Measurements from ENCODE around the gene MAN1A1.
A peak's percentile ranks its signal among the peaks of the same experiment; 100 is the strongest.

GRCh38 chr6:119347466-119348095, 2.0 kb downstream of the MAN1A1 start:
- TF ChIP-seq CTBP1 (IDR thresholded peaks at IDR 0.05; ENCODE audit: borderline replicate concordance) (no peak), TARDBP (IDR thresholded peaks at IDR 0.05) (no peak), LEF1 (IDR thresholded peaks at IDR 0.05; ENCODE audit: borderline replicate concordance) (no peak), FOXM1 (IDR thresholded peaks at IDR 0.05; ENCODE audit: borderline replicate concordance) (no peak), FOXK2 (IDR thresholded peaks at IDR 0.05) (no peak), SUZ12 (IDR thresholded peaks at IDR 0.05) (no peak), L3MBTL2 (conservative IDR thresholded peaks at IDR 0.05) (peak; percentile 66), SP1 (IDR thresholded peaks at IDR 0.05) (no peak), NFRKB (IDR thresholded peaks at IDR 0.05) (no peak), HDGF (IDR thresholded peaks at IDR 0.05; ENCODE audit: borderline replicate concordance) (no peak), BHLHE40 (IDR thresholded peaks at IDR 0.05; ENCODE audit: borderline replicate concordance) (no peak), FOXA1 (IDR thresholded peaks at IDR 0.05) (no peak), ARNT (IDR thresholded peaks at IDR 0.05) (no peak)
- TF ChIP-seq, protein P1, sequence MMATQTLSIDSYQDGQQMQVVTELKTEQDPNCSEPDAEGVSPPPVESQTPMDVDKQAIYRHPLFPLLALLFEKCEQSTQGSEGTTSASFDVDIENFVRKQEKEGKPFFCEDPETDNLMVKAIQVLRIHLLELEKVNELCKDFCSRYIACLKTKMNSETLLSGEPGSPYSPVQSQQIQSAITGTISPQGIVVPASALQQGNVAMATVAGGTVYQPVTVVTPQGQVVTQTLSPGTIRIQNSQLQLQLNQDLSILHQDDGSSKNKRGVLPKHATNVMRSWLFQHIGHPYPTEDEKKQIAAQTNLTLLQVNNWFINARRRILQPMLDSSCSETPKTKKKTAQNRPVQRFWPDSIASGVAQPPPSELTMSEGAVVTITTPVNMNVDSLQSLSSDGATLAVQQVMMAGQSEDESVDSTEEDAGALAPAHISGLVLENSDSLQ (IDR thresholded peaks at IDR 0.05): no peak
